Umbilical cord (tissue), 2 donors: Measurements from ENCODE around the gene PRAMEF6. TPM values are rescaled to one million over a fixed set of nuclear protein-coding genes. Genes with fewer than 3 reads are reported as not detected.
"Not testable (repeated sequence)": the region's sequence is repeated elsewhere in the genome, so short reads cannot be mapped to it uniquely, and the experiment has no call there.

Experiments
- DNase-seq: peaks from one replicate; pipeline ENCODE4 v3.0.0-alpha.2; 2015; ENCODE audit warnings: low spot score
- total RNA-seq: library from RNA; depleted of rRNA; stranded (reverse); fragments of >200 nt; gene quantifications from one replicate; pipeline ENCODE4 v1.2.3, GENCODE V29; 2014; ENCODE audit warnings: low replicate concordance; ENCODE audit not compliant: insufficient read depth

PRAMEF6 gene
- total RNA-seq: not detected

DNA sequence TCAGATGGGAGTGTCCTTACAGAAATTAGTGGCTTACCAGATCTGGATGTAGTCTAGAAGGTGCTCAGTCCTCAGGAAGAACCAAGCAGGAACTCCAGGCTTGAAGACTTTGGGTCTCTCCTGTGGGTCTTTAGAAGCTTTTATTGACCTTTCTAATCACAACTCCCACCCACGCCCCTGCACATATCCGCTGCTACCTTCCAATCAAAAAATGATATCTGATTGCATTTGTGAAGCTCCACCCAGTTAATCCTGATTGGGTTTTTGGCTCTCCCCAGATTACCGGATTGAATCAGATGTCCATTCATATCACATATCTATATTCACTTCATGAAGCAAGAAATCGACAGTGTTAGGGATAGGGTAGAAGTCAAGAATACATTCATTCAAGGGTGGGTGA, at the start of gene PRAMEF6:
PRAMEF6 (minus strand) TSS at position 101 of the 400 bp plus-strand sequence. CDS start 5,062 bp downstream, outside the sequence.
- not testable (repeated sequence) for DNase-seq

DNA sequence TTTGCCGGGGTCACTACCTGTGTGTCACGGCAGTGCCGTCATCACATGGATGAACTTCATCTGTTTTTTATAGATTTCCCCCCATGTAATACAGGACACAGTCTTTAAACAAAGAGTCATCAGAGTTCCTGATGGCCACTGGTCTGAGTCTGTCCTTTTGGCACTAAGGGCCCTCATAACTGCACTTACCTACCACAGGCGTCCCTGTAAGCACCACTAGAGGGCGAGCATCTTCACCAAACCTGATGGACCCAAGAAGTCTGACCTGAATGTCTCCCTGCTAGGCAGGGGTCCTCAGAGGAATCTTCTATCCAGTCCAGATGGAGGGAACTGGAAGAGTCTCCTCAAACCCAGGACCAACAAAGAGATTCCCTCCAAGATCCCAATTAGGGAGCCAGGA, 23.0 kb downstream of the PRAMEF6 start:
- DNase-seq: not testable (repeated sequence)

DNA sequence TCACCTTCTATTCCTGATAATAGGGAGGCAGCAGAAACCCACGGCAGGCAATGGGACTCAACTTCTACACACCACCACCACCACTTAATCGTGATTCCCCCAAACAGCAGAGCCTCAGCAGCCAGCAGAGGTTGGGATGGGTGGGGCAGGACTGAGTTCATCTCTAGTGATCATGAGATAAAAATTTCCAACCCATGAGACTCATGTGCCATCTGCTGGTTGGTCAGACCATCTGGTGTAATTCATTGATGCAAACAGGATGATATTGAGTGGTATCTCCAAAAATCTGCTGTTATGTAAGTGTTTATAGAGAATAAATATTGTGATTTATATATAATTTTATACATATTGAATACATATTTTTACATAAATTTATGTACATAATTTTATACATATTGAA, 25.6 kb downstream of the PRAMEF6 start:
- not testable (repeated sequence) for DNase-seq

DNA sequence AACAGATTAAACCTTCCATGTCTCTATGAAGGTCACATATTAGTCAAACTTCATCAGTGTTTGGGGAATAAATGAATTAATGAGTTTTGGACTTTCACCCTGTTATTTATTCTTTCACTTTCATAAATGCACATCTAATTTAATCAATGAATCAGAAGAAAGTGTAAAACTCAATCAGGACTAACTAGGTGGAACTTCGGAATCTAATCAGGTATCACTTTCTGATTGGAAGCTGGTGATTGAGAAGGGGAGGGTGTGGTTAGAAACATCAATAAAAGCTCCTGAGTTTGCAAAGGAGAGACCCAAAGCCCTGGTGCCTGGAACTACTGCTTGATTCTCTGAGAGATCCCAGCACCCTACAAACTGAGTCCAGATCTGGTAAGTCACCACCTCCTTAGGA, 31.1 kb downstream of the PRAMEF6 start, which contains the start of gene PRAMEF7:
PRAMEF7 (plus strand) TSS at position 301 of the 400 bp plus-strand sequence. CDS start 1,083 bp downstream, outside the sequence.
- not testable (repeated sequence) for DNase-seq

DNA sequence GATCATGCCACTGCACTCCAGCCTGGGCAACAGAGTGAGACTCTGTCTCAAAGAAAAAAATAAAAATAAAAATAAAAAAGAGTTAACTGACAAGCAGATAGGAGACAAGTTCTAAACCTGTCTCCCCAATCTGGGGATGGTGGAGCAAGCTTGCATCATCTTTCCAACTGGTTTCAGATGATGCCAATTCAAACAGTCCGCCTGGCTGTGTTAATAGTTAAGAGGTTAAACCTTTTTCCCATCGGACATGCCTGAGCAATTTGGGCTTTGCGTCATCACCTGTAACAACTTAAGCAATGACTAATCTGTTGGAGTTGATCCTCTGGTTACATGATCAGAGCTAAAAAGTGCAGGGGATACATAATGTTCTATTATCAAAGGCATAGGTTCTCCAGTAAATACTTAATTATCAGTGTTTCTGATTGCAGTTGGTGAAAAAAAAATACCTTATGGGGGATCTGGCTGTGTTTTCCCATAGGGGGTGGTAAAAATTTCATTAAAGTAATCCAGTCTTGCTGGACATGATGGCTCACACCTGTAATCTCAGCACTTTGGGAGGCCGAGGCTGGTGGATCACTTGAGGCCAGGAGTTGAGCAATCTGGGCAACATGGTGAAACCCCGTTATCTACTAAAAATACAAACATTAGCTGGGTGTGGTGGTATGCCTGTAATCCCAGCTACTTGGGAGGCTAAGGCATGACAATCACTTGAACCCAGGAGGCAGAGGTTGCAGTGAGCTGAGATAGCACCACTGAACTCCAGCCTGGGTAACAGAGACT, 43.4 kb downstream of the PRAMEF6 start:
- not testable (repeated sequence) for DNase-seq

DNA sequence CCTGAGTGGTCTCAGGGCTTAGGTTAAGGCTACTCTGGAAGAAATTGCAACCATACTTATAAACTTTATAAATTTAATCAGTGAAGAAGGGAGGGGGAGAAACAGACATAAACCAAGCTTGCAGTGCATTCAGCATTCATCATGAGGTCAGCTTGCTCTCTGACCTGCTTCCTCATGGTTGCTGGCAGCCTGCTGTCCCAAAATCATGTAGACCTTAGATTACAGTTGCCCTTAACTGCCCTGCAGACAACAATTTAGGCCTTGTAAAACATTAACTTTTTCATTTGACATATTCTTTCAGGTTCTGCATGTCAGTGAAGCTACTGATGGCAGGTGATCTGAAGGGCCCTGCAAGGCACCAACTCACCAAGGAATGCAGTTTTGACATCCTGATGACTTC, 48.2 kb downstream of the PRAMEF6 start:
- not testable (repeated sequence) for DNase-seq

DNA sequence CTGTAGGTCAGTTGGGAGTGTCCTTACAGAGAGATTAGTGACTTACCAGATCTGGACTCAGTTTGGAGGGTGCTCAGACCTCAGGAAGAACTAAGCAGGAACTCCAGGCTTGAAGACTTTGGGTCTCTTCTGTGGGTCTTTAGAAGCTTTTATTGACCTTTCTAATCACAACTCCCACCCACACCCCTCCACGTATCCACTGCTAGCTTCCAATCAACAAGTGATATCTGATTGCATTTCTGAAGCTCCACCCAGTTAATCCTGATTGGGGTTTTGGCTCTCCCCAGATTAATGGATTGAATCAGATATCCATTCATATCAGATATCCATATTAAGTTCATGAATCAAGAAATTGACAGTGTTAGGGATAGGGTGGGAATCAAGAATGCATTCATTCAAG, 49.2 kb downstream of the PRAMEF6 start, which contains the start of gene PRAMEF10:
PRAMEF10 (minus strand) TSS at position 101 of the 400 bp plus-strand sequence. CDS start 2,423 bp downstream, outside the sequence.
- not testable (repeated sequence) for DNase-seq

Other genes starting within 250 kb of the PRAMEF6 start
- gene AADACL3, start 231.5 kb downstream of the PRAMEF6 start, total RNA-seq: 5.8 TPM
- not detected for gene CFAP107, start 201.4 kb downstream of the PRAMEF6 start, total RNA-seq
- 2.9 TPM for gene PRAMEF12, start 173.8 kb downstream of the PRAMEF6 start, total RNA-seq
- 6.7 TPM for gene PRAMEF1, start 156.2 kb downstream of the PRAMEF6 start, total RNA-seq
- gene PRAMEF11, start 116.2 kb downstream of the PRAMEF6 start, total RNA-seq: not detected
- gene HNRNPCL1, start 98.9 kb downstream of the PRAMEF6 start, total RNA-seq: 0.72 TPM
- 0.72 TPM for gene PRAMEF2, start 90.5 kb downstream of the PRAMEF6 start, total RNA-seq
- 1.2 TPM for gene PRAMEF4, start 61.4 kb downstream of the PRAMEF6 start, total RNA-seq
- 0.48 TPM for gene PRAMEF10, start 49.3 kb downstream of the PRAMEF6 start, total RNA-seq
- not detected for gene PRAMEF7, start 31.0 kb downstream of the PRAMEF6 start, total RNA-seq
- not detected for gene PRAMEF27, start 109.0 kb upstream of the PRAMEF6 start, total RNA-seq
- gene HNRNPCL3, start 113.2 kb upstream of the PRAMEF6 start, total RNA-seq: 2.9 TPM
- not detected for gene PRAMEF25, start 123.2 kb upstream of the PRAMEF6 start, total RNA-seq
- 2.2 TPM for gene HNRNPCL2, start 169.3 kb upstream of the PRAMEF6 start, total RNA-seq
- gene PRAMEF26, start 208.4 kb upstream of the PRAMEF6 start, total RNA-seq: not detected
- not detected for gene HNRNPCL4, start 218.1 kb upstream of the PRAMEF6 start, total RNA-seq
- gene PRAMEF9, start 224.3 kb upstream of the PRAMEF6 start, total RNA-seq: not detected